HG03039 (cell line): ENCODE data around the gene SCIMP.
"Not testable (repeated sequence)": the region's sequence is repeated elsewhere in the genome, so short reads cannot be mapped to it uniquely, and the experiment has no call there.

Source experiments
- ATAC-seq: cut with Tn5 transposase; IDR thresholded peaks from one replicate; pipeline ENCODE4 v1.9.1; 2021; ENCODE audit warnings: mild to moderate bottlenecking, moderate library complexity; ENCODE audit not compliant: unreplicated experiment

Gene SCIMP

GRCh38 chr17:5191541-5192417 lies 42.9 kb downstream of the SCIMP start, which contains the start of gene ZNF594:
ZNF594 (minus strand) TSS chr17:5191868; CDS start chr17:5184256, 7,612 bp downstream.
- ATAC-seq = peak; percentile 96

- no peak for ATAC-seq
These were observed 50.4 kb downstream of the SCIMP start for GRCh38 chr17:5184288-5184687.

- no peak for ATAC-seq
These were observed 51.3 kb downstream of the SCIMP start for GRCh38 chr17:5183410-5183793.

GRCh38 chr17:5182597-5183409 lies 51.9 kb downstream of the SCIMP start:
- ATAC-seq = no peak

DNA sequence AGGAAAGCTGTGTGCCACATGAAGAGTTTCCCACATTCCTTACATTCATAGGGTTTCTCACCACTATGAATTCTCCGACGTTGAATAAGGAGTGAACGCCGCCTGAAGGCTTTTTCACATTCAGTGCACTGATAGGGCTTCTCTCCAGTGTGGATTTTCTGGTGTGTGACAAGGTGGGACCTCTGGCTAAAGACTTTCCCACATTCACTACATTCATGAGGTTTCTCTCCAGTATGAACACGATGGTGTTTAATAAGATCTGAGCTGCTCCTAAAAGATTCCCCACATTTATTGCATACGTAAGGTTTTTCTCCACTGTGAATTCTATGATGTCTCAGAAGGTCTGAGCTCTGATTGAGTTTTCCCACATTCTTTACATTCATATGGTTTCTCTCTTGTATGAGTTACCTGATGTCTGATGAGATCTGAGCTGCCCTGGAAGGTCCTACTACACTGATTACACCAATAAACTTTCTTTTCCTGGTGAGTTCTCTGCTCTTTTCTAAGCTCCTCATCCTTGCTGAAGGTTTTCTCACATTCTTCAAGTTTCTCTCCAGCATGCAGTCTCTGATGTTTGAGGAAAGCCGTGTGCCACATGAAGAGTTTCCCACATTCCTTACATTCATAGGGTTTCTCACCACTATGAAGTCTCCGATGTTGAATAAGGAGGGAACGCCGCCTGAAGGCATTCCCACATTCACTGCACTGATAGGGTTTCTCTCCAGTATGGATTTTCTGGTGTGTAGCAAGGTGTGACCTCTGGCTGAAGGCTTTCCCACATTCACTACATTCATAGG lies 53.0 kb downstream of the SCIMP start:
- no peak for ATAC-seq

DNA sequence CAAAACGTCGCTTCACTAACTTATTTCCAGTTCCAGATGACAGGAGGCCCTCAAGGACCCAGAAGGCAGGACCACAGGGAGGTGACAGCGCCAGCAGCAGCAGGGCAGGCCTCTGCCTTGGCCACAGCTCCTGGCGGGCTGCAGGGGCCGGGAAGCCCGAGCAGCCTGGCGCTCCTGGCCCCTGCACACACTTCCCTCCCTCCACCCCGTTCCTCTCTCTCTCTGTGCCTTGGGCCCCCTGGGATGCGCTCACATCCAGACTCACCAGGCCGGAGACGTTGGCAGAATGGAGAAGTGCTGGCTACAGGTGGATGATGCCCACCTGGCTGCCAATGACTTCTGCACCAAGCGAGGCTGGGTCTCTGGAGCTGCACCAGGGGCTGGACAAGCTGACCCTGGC lies 55.7 kb downstream of the SCIMP start:
- ATAC-seq = no peak

DNA sequence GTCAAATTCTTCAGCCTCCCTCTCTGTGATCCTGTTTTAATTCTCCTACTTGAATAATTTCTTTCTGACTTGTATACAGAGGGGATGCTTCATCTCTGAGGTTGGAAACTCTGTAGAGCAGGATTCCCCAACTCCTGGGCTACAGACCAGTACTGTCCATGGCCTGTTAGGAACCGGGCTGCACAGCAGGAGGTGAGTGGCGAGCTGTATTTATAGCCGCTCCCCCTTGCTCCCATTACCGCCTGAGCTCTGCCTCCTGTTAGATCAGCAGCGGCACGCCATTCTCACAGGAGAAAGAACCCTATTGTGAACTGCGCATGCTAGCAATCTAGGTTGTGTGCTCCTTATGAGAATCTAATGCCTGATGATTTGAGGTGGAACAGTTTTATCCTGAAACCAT lies 59.6 kb downstream of the SCIMP start:
- ATAC-seq = not testable (repeated sequence)

DNA sequence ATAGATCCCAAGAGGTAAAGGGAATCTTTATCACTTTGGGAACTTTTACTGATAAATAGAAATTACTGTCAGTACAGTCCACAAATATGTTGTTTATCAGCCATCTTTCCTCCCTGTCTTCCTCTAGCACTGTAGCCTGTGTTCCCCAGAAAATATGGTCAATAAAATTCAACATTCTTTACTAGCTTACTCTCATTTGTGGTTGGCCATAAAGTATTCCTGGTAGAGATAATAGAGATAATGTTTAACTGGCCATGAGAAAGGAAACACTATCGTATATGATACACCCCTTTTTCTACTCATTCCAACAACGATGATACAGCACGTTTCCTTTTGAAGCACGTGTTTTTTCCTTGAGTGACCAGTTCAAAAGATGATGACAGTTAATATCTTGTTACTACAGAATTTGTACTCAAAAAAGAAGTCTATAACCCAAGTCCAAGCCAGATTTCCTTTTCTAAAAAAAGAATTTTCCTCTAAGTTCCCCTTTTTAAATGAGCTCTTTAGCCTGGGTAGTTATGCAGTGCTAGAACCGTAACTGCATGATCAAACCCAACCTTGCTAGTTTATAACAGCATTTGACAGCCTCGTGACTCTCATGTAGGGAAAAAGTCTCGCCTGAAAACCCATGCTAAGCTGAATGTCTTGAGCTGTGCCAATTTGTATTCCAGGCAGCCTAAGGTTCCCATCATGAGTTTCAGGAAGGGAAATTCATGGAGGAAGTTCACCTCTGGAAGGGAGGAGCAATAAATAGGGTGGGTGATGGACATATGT lies 68.7 kb downstream of the SCIMP start:
- not testable (repeated sequence) for ATAC-seq

DNA sequence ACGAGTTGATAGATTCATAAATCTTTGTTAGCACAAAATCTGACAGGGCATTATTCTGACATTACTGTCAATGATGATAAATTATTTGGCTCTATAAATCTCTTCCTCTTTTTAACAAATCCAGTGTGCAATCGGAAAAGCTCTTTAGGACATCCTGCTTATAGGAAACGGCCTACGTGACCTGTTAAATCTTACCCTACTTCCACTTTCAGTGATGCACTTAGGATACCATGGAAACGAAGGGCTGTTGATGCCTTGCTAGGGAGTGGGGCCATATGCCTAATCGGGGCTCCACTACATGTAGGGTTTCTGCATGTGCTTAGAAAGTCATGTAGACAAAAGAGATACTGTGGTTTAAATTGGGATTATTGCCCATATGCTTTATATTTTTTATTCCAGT lies 70.2 kb downstream of the SCIMP start:
- no peak for ATAC-seq

DNA sequence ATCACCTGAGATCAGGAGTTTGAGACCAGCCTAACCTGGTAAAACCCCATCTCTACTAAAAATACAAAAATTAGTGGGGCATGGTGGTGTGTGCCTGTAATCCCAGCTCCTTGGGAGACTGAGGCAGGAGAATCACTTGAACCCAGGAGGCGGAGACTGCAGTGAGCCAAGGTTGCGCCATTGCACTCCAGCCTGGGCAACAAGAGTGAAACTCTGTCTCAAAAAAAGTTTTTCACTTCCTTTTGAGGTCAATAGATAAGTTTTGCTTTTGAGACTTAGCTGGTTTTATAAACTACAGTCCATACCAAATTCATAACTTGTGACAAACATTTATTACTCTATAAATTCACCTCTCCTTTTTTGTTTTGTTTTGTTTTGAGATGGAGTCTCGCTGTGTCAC lies 72.9 kb downstream of the SCIMP start:
- not testable (repeated sequence) for ATAC-seq

DNA sequence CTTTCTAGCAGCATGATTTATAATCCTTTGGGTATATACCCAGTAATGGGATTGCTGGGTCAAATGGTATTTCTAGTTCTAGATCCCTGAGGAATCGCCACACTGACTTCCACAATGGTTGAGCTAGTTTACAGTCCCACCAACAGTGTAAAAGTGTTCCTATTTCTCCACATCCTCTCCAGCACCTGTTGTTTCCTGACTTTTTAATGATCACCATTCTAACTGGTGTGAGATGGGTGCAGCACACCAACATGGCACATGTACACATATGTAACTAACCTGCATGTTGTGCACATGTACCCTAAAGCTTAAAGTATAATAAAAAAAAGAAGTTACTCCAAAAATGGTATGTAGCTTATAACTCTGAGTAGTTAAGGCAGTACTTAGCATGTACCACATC lies 74.0 kb downstream of the SCIMP start:
- ATAC-seq = not testable (repeated sequence)
